PFSK-1 (cell line): ENCODE measurements around the gene KCNIP3.

Experiments
- POLR2AphosphoS5 ChIP-seq: IDR thresholded peaks from 2 replicates; pipeline ENCODE4 v1.6.1; 2012; ENCODE audit warnings: low read depth, mild to moderate bottlenecking, control low read depth, low read length, moderate library complexity
- REST ChIP-seq, 2 experiments: IDR thresholded peaks; 2 replicates each; pipeline versions ENCODE4 v1.6.1 to v1.8.0; 2011 to 2012; ENCODE audit warnings: low read depth in 2 of 2, low read length in 2 of 2, control low read depth in 1 of 2, inconsistent platforms in 1 of 2, mild to moderate bottlenecking in 1 of 2, moderate library complexity in 1 of 2; ENCODE audit not compliant: insufficient read depth in 1 of 2
- SIN3A ChIP-seq: IDR thresholded peaks from 2 replicates; pipeline ENCODE4 v1.6.1; 2012; ENCODE audit warnings: mild to moderate bottlenecking, low read length, moderate library complexity, borderline replicate concordance; ENCODE audit not compliant: insufficient read depth

- TF ChIP-seq REST (IDR thresholded peaks at IDR 0.05; ENCODE audit: insufficient read depth in 1 of 2, low read depth in 2 of 2, low read length in 2 of 2), result peak in 1 of 2 experiments; percentile 87; a peak in 2 of 4 replicates
- TF ChIP-seq SIN3A, result no peak
- no peak for TF ChIP-seq POLR2AphosphoS5
Observed at GRCh38 chr2:95284886-95285541, 12.1 kb upstream of the KCNIP3 start.
